ENCODE data around the gene GFOD1.

Gene GFOD1

GRCh38 chr6:13336553-13336952 is 150.8 kb downstream of the GFOD1 start:
- DNase-seq = peak; percentile 61
- H3K36me3 ChIP-seq (replicated peaks) = no peaks in the 10 kb centered on the region
- no peaks in the 10 kb centered on the region for H3K27me3 ChIP-seq (replicated peaks)
- peak; percentile 95 for TF ChIP-seq CTCF (IDR thresholded peaks at IDR 0.05; ENCODE audit: low read depth, low read length, missing control alignments)
- in situ Hi-C loops (cut with HindIII; ENCODE audit: low pct_ligation_motif_present, low sequenced_read_pairs) = no loop called here
- H3K4me3 ChIP-seq (ENCODE audit: low read depth, low read length) = no peak overlapping the region
- no peak overlapping the region for H3K27ac ChIP-seq

GRCh38 chr6:13334953-13335352 is 152.4 kb downstream of the GFOD1 start:
- Histone ChIP-seq H3K4me3 (ENCODE audit: low read depth, low read length) (no peak overlapping the region), H3K27ac (no peak overlapping the region), H3K36me3 (replicated peaks) (no peaks in the 10 kb centered on the region), H3K27me3 (replicated peaks) (no peaks in the 10 kb centered on the region)
- no peak for TF ChIP-seq CTCF (IDR thresholded peaks at IDR 0.05; ENCODE audit: low read depth, low read length, missing control alignments)
- in situ Hi-C loops (cut with HindIII; ENCODE audit: low pct_ligation_motif_present, low sequenced_read_pairs) = no loop called here
- DNase-seq = no peak

- no peak for TF ChIP-seq CTCF (IDR thresholded peaks at IDR 0.05; ENCODE audit: low read depth, low read length, missing control alignments)
- no peaks in the 10 kb centered on the region for H3K36me3 ChIP-seq (replicated peaks)
- DNase-seq = no peak
- H3K4me3 ChIP-seq (ENCODE audit: low read depth, low read length) = no peak overlapping the region
- no peak overlapping the region for H3K27ac ChIP-seq
- in situ Hi-C loops (cut with HindIII; ENCODE audit: low pct_ligation_motif_present, low sequenced_read_pairs) = no loop called here
- H3K27me3 ChIP-seq (replicated peaks) = no peaks in the 10 kb centered on the region
Measured at GRCh38 chr6:13332349-13332706, 155.1 kb downstream of the GFOD1 start.

- no peak overlapping the region for H3K4me3 ChIP-seq (ENCODE audit: low read depth, low read length)
- no peaks in the 10 kb centered on the region for H3K27me3 ChIP-seq (replicated peaks)
- in situ Hi-C loops (cut with HindIII; ENCODE audit: low pct_ligation_motif_present, low sequenced_read_pairs) = no loop called here
- no peaks in the 10 kb centered on the region for H3K36me3 ChIP-seq (replicated peaks)
- no peak for DNase-seq
- peak; percentile 41 for TF ChIP-seq CTCF (IDR thresholded peaks at IDR 0.05; ENCODE audit: low read depth, low read length, missing control alignments)
- no peak overlapping the region for H3K27ac ChIP-seq
Measured at GRCh38 chr6:13331516-13332348, 155.7 kb downstream of the GFOD1 start.

DNA sequence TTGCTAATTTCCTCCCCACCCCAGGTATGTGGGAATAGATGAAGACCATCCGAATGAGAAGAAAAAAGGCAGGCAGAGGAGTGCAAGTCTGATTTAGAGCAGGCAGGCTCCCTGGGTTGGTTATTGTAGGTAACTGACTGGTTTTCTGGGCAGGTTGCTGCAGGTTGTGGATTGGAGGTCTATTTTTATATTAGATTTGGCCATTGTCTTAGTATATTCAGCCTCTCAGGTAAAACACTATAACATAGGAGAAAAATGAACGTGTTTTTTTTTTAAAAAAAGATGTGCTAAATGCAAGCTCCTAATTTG is 158.6 kb downstream of the GFOD1 start:
- H3K4me3 ChIP-seq (ENCODE audit: low read depth, low read length) = peak overlapping the region; percentile 91
- peak overlapping the region; percentile 89 for H3K27ac ChIP-seq
- no peaks in the 10 kb centered on the region for H3K36me3 ChIP-seq (replicated peaks)
- no peak for DNase-seq
- TF ChIP-seq CTCF (IDR thresholded peaks at IDR 0.05; ENCODE audit: low read depth, low read length, missing control alignments) = no peak
- in situ Hi-C loops (cut with HindIII; ENCODE audit: low pct_ligation_motif_present, low sequenced_read_pairs) = no loop called here
- no peaks in the 10 kb centered on the region for H3K27me3 ChIP-seq (replicated peaks)

Measured in brain microvascular endothelial cell (primary cell).